Activated CD4-positive, alpha-beta memory T cell treated with anti-CD3 and anti-CD28 coated beads for 36 hours (primary cell): ENCODE measurements around the gene GFPT1. TPM values are rescaled to one million over a fixed set of nuclear protein-coding genes. Genes with fewer than 3 reads are reported as not detected.

ENCODE experiments used
- CTCF ChIA-PET: fragments of 350-600 bp; sonication (Branson Sonifier 250); formaldehyde crosslinking; loops from one replicate; lab custom pipeline; 2021; ENCODE audit warnings: antibody characterized with exemption, inconsistent platforms; lab: Charles Lee
- POLR2A ChIA-PET: fragments of 350-600 bp; sonication (Branson Sonifier 250); formaldehyde crosslinking; loops from one replicate; lab custom pipeline; 2021; ENCODE audit warnings: antibody characterized with exemption; lab: Charles Lee
- DNase-seq: peaks from one replicate; pipeline ENCODE4 v3.0.0-alpha.2; 2020
- H3K27ac Mint-ChIP-seq: one replicate; pipeline ENCODE4 v1.8.0; 2021; ENCODE audit warnings: mixed read lengths
- H3K27me3 Mint-ChIP-seq: one replicate; pipeline ENCODE4 v1.8.0; 2021; ENCODE audit warnings: mixed read lengths
- H3K36me3 Mint-ChIP-seq: one replicate; pipeline ENCODE4 v1.8.0; 2021; ENCODE audit warnings: mixed read lengths
- H3K4me1 Mint-ChIP-seq: one replicate; pipeline ENCODE4 v1.8.0; 2021; ENCODE audit warnings: low read depth, mixed read lengths
- H3K4me3 Mint-ChIP-seq: one replicate; pipeline ENCODE4 v1.8.0; 2021; ENCODE audit warnings: mild to moderate bottlenecking, mixed read lengths
- H3K9me3 Mint-ChIP-seq: one replicate; pipeline ENCODE4 v1.8.0; 2021; ENCODE audit warnings: mixed read lengths
- intact Hi-C: fragments of 100-400 bp; cut with micrococcal nuclease; formaldehyde crosslinking; loops from one replicate; pipeline ENCODE4 v1.15.1; 2023
- total RNA-seq, 2 experiments: library from RNA; stranded (reverse); gene quantifications; one replicate each; pipeline ENCODE4 v1.2.3, GENCODE V29; 2021

GFPT1 gene
- total RNA-seq, 2 experiments from 2014 or later, result 39.8 to 43.6 TPM

GRCh38 chr2:69400121-69400520, 13.1 kb upstream of the GFPT1 start:
- ChIA-PET POLR2A (interaction anchor here (0.6 kb wide), 1 partner anchor 178 kb away, joined by 3 read pairs; no protein-coding TSS in a partner anchor), CTCF (interaction anchor here (0.7 to 1.4 kb wide), 3 partner anchors 19 to 165 kb away, joined by 3 to 4 read pairs (median 4); no protein-coding TSS in a partner anchor)
- H3K4me1 Mint-ChIP-seq, result no peaks in the 10 kb centered on the region
- H3K36me3 Mint-ChIP-seq, result peaks cover 25% of the 10 kb centered on the region
- H3K27ac Mint-ChIP-seq, result no peak overlapping the region
- no peaks in the 10 kb centered on the region for H3K27me3 Mint-ChIP-seq
- H3K9me3 Mint-ChIP-seq, result no peaks in the 10 kb centered on the region
- intact Hi-C loops, result no loop called here
- DNase-seq, result no peak
- H3K4me3 Mint-ChIP-seq, result no peak overlapping the region

GRCh38 chr2:69397234-69397633, 10.2 kb upstream of the GFPT1 start:
- DNase-seq, result no peak
- intact Hi-C loops, result no loop called here
- ChIA-PET CTCF (no interaction called here), POLR2A (no interaction called here)
- no peak overlapping the region for H3K4me3 Mint-ChIP-seq
- H3K27me3 Mint-ChIP-seq, result no peaks in the 10 kb centered on the region
- no peaks in the 10 kb centered on the region for H3K4me1 Mint-ChIP-seq
- no peak overlapping the region for H3K27ac Mint-ChIP-seq
- H3K9me3 Mint-ChIP-seq, result no peaks in the 10 kb centered on the region
- H3K36me3 Mint-ChIP-seq, result peaks cover 22% of the 10 kb centered on the region

- Mint-ChIP-seq H3K27me3 (no peaks in the 10 kb centered on the region), H3K36me3 (peaks cover 20% of the 10 kb centered on the region), H3K4me1 (no peaks in the 10 kb centered on the region), H3K27ac (no peak overlapping the region), H3K4me3 (no peak overlapping the region), H3K9me3 (no peaks in the 10 kb centered on the region)
- no peak for DNase-seq
- CTCF ChIA-PET, result no interaction called here
- intact Hi-C loops, result no loop called here
- POLR2A ChIA-PET, result no interaction called here
Observed at GRCh38 chr2:69395866-69396265, 8.8 kb upstream of the GFPT1 start.

DNA sequence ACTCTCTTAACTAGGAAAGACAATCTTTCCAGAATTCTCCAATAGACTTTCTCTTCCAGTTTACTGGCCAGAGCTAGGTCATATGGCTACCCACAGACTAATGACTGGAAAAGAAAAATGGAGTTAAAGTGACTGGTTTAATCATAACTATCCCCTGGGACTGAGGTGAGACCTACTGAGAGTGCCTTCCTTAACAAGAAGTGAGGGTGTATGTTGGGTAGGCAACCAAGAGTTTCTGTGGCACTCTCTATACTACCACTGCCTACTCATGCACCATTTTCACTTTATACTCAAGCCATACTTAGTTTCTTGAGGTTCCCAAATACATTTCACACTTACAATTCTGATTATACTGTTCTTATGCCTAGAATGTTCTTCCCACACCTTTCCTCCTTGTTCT, 6.9 kb upstream of the GFPT1 start:
- CTCF ChIA-PET, result no interaction called here
- intact Hi-C loops, result loop anchor here (5.0 kb wide), 1 partner anchor 33 kb away; no protein-coding TSS in a partner anchor
- POLR2A ChIA-PET, result no interaction called here
- Mint-ChIP-seq H3K9me3 (no peaks in the 10 kb centered on the region), H3K27me3 (no peaks in the 10 kb centered on the region), H3K4me1 (no peaks in the 10 kb centered on the region), H3K27ac (no peak overlapping the region), H3K4me3 (no peak overlapping the region), H3K36me3 (peaks cover 17% of the 10 kb centered on the region)
- no peak for DNase-seq

GRCh38 chr2:69390471-69390870, 3.4 kb upstream of the GFPT1 start:
- no peaks in the 10 kb centered on the region for H3K9me3 Mint-ChIP-seq
- no peak overlapping the region for H3K4me3 Mint-ChIP-seq
- peaks cover 10% of the 10 kb centered on the region for H3K36me3 Mint-ChIP-seq
- intact Hi-C loops, result loop anchor here (5.0 kb wide), 1 partner anchor 37 kb away; no protein-coding TSS in a partner anchor
- peaks cover 19% of the 10 kb centered on the region for H3K4me1 Mint-ChIP-seq
- H3K27ac Mint-ChIP-seq, result no peak overlapping the region
- no peak for DNase-seq
- POLR2A ChIA-PET, result no interaction called here
- H3K27me3 Mint-ChIP-seq, result no peaks in the 10 kb centered on the region
- CTCF ChIA-PET, result interaction anchor here (0.9 to 1.6 kb wide), 6 partner anchors 9 to 334 kb away, joined by 3 to 10 read pairs (median 4); partner anchors contain the start of gene NFU1

DNA sequence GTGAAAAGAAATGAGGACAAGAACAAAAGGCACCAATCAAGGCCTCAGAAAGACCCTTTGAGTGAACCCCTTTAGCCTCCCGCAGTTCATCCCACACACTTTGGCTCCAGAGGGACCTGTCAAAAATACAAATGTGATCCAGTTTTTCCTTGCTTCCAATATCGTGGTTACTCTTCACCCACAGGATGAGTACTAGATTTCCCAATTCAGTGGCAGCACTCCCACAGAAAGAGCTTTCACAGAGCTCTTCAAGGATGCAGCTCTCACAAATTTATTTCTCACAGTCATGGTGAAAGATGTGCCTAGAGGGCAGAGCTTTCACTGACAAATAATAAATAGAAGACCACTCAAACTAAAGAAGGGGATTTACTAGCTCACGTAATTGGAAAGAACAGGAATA, 3.0 kb upstream of the GFPT1 start:
- intact Hi-C loops, result loop anchor here (5.0 kb wide), 1 partner anchor 37 kb away; no protein-coding TSS in a partner anchor
- POLR2A ChIA-PET, result interaction anchor here (0.6 kb wide), 1 partner anchor 86 kb away, joined by 3 read pairs; no protein-coding TSS in a partner anchor
- Mint-ChIP-seq H3K27me3 (no peaks in the 10 kb centered on the region), H3K4me3 (no peak overlapping the region), H3K36me3 (peaks cover 8% of the 10 kb centered on the region), H3K9me3 (no peaks in the 10 kb centered on the region), H3K27ac (no peak overlapping the region), H3K4me1 (peaks cover 20% of the 10 kb centered on the region)
- CTCF ChIA-PET, result interaction anchor here (1.0 to 1.6 kb wide), 4 partner anchors 9 to 47 kb away, joined by 3 to 10 read pairs (median 3); partner anchors contain the start of gene NFU1
- no peak for DNase-seq

- Mint-ChIP-seq H3K4me3 (no peak overlapping the region), H3K27me3 (no peaks in the 10 kb centered on the region), H3K36me3 (peaks cover 3% of the 10 kb centered on the region), H3K27ac (no peak overlapping the region), H3K4me1 (peaks cover 22% of the 10 kb centered on the region), H3K9me3 (no peaks in the 10 kb centered on the region)
- no peak for DNase-seq
- intact Hi-C loops, result loop anchor here (10.0 kb wide), 3 partner anchors 256 to 756 kb away; partner anchors contain the start of genes AAK1 and PCBP1
- ChIA-PET CTCF (interaction anchor here (1.2 to 1.7 kb wide), 3 partner anchors 10 to 176 kb away, joined by 3 to 4 read pairs (median 3); no protein-coding TSS in a partner anchor), POLR2A (interaction anchor here (0.6 kb wide), 2 partner anchors 47 to 87 kb away, joined by 3 read pairs; no protein-coding TSS in a partner anchor)
Observed at GRCh38 chr2:69389271-69389670, 2.2 kb upstream of the GFPT1 start.

GRCh38 chr2:69387770-69388481, 899 bp upstream of the GFPT1 start:
- Mint-ChIP-seq H3K36me3 (peaks cover 2% of the 10 kb centered on the region), H3K4me1 (peaks cover 31% of the 10 kb centered on the region), H3K4me3 (peak overlapping the region; percentile 85), H3K27ac (peak overlapping the region; percentile 80), H3K9me3 (no peaks in the 10 kb centered on the region), H3K27me3 (no peaks in the 10 kb centered on the region)
- intact Hi-C loops, result loop anchor here (1.0 to 10.0 kb wide), 4 partner anchors 49 to 757 kb away; partner anchors contain the start of genes AAK1, NFU1 and PCBP1
- ChIA-PET CTCF (interaction anchor here (1.7 kb wide), 1 partner anchor 178 kb away, joined by 4 read pairs; no protein-coding TSS in a partner anchor), POLR2A (interaction anchor here (1.3 kb wide), 1 partner anchor 49 kb away, joined by 4 read pairs; the partner anchor contains the start of gene NFU1)
- no peak for DNase-seq

- peaks cover 7% of the 10 kb centered on the region for H3K36me3 Mint-ChIP-seq
- CTCF ChIA-PET, result interaction anchor here (0.6 to 1.4 kb wide), 3 partner anchors 11 to 993 kb away, joined by 3 to 13 read pairs (median 3); partner anchors contain the start of gene ANXA4
- peaks cover 46% of the 10 kb centered on the region for H3K4me1 Mint-ChIP-seq
Observed at GRCh38 chr2:69386360-69386759, 667 bp downstream of the GFPT1 start.

GRCh38 chr2:69385443-69386151, 1.4 kb downstream of the GFPT1 start:
- Mint-ChIP-seq H3K4me3 (peak overlapping the region; percentile 85), H3K4me1 (peaks cover 52% of the 10 kb centered on the region), H3K27me3 (no peaks in the 10 kb centered on the region), H3K27ac (peak overlapping the region; percentile 45), H3K9me3 (no peaks in the 10 kb centered on the region), H3K36me3 (peaks cover 9% of the 10 kb centered on the region)
- CTCF ChIA-PET, result interaction anchor here (0.6 to 1.4 kb wide), 3 partner anchors 10 to 634 kb away, joined by 3 to 13 read pairs (median 3); partner anchors contain the start of gene ANXA4
- no peak for DNase-seq
- POLR2A ChIA-PET, result interaction anchor here (1.5 kb wide), 1 partner anchor 52 kb away, joined by 6 read pairs; the partner anchor contains the start of gene NFU1
- intact Hi-C loops, result loop anchor here (10.0 kb wide), 3 partner anchors 259 to 759 kb away; partner anchors contain the start of genes AAK1 and PCBP1

More at GRCh38 chr2:69386360-69386759, 667 bp downstream of the GFPT1 start:
- H3K4me3 Mint-ChIP-seq, result peak overlapping the region; percentile 85
- intact Hi-C loops, result loop anchor here (10.0 kb wide), 3 partner anchors 258 to 758 kb away; partner anchors contain the start of genes AAK1 and PCBP1
- POLR2A ChIA-PET, result interaction anchor here (1.5 kb wide), 1 partner anchor 51 kb away, joined by 6 read pairs; the partner anchor contains the start of gene NFU1
- peak overlapping the region; percentile 66 for H3K27ac Mint-ChIP-seq
- no peak for DNase-seq
- H3K27me3 Mint-ChIP-seq, result no peaks in the 10 kb centered on the region
- no peaks in the 10 kb centered on the region for H3K9me3 Mint-ChIP-seq

- DNase-seq, result no peak
- ChIA-PET POLR2A (no interaction called here), CTCF (interaction anchor here (0.9 kb wide), 1 partner anchor 9 kb away, joined by 3 read pairs; no protein-coding TSS in a partner anchor)
- Mint-ChIP-seq H3K9me3 (no peaks in the 10 kb centered on the region), H3K4me1 (peaks cover 55% of the 10 kb centered on the region), H3K27ac (no peak overlapping the region), H3K36me3 (peaks cover 10% of the 10 kb centered on the region), H3K4me3 (no peak overlapping the region), H3K27me3 (no peaks in the 10 kb centered on the region)
- intact Hi-C loops, result loop anchor here (5.0 to 10.0 kb wide), 4 partner anchors 183 to 760 kb away; partner anchors contain the start of genes AAK1 and PCBP1
Observed at GRCh38 chr2:69384618-69385081, 2.4 kb downstream of the GFPT1 start.
